GM19239 (cell line): ENCODE results near the gene MYO10.

Experiments
- DNase-seq: peaks from one replicate; pipeline ENCODE4 v3.0.0; 2011; ENCODE audit warnings: low spot score; ENCODE audit not compliant: insufficient read length
- FAIRE-seq: peaks from 2 replicates; lab custom pipeline; 2011; peaks lifted over from hg19 to GRCh38; lab: Jason Lieb, UNC

Gene MYO10

DNA sequence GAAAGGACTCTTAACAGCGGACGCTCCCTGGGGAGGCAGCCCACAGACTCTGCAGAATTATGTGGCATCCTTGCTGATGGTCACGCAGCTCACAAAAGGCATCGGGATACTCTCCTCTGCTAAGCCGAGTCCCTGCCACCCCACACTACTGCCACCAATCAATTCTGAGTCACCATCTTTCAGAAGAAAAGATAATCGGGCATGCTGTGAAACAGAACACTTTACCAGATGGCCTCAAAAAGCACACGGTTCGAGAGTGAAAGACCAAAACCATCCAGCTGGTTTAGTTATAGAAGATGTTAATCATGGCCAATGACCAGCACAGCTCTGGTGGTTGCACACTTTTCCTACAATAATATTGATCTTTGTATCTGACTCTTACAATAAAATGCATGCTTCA lies 136.3 kb downstream of the MYO10 start:
- no peak for FAIRE-seq
- DNase-seq = no peak

- no peak for FAIRE-seq
- no peak for DNase-seq
Measured at GRCh38 chr5:16797951-16798350, 138.1 kb downstream of the MYO10 start.

DNA sequence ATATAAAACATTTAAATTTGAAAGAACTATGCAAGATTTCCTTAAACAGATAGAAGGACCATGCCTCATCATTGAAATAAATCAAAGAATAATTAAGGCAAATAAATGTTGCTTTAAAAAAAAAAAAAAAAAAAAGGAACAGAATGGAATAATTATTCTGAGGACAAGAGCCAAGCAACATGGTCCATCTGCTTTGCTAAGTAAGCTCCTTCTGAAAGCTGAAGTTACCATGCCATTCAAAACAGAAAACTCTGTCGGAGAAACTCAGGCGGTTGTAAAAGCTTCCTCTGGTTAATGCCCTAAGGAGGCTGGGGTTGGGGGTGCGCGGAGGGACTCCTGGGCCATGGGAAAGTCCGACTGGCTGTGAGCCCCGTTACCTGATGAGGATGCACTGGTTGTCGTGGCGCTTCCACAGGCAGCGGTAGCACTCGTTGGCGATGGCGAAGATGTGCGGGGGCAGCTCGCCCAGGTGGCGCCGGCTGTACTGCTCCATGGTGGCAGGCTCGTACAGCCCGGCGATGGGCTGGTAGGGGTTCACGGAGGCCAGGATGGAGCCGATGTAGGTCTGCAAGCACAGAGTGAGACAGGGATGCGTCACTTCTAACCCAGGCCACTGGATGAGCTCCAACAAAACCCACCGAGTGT lies 141.7 kb downstream of the MYO10 start:
- no peak for DNase-seq

GRCh38 chr5:16792598-16793275 lies 143.4 kb downstream of the MYO10 start:
- DNase-seq = no peak

More for the DNA sequence above, 141.7 kb downstream of the MYO10 start:
- no peak for FAIRE-seq

DNA sequence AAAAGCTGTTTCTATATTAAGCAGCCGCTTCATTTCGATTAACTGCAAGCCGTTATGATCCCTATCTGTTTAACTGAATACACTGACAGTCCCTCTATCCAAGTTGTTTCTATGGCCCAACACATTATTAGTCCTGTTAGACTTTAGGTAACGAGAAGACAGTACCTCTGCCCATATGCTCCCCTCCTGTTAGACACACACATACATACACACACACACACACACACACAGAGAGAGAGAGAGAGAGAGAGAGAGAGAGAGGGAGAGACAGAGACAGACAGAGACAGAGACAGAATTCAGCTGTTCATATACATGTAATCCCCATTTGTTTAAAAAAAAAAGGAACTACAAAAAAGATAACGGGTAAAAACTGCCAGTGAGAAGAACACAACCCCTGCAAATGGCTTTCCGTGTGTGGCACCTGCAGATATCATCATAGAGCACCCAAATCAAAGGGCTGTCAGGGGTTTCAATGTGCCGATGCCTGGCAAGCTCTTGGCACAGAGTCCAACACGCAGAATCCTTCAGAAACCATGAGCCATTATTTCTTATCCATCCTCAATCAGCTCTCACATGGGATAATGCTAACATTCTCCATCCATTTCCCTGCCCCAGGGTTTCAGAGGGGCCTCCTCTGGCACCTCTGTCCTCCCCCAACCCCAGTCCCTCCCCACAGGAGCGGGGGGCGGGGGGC lies 144.0 kb downstream of the MYO10 start:
- DNase-seq = no peak
- FAIRE-seq = no peak

More at GRCh38 chr5:16792598-16793275, 143.4 kb downstream of the MYO10 start:
- FAIRE-seq = no peak

GRCh38 chr5:16791036-16791705 lies 144.9 kb downstream of the MYO10 start:
- FAIRE-seq = peak; percentile 33
- DNase-seq = peak; percentile 19

GRCh38 chr5:16788957-16789356 lies 147.1 kb downstream of the MYO10 start:
- DNase-seq = no peak
- FAIRE-seq = no peak

DNA sequence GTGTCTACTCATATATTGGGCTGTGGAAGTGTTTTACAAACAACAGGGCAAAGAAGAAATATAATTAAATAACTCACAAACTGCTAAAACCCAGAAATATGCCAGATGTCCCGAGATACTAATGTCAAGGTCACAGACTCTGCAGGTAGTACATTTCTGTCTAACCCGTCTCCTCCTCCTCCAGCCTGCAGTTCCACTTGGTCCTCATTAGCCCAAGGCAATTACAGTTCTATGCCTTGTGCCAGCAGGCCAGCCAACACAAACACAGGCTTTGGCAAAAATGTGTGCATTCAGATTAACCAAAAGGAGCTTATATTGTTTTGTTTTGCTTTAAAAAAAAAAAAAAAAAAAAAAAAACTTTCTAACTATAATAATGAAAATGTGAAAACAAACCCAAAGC lies 148.8 kb downstream of the MYO10 start:
- FAIRE-seq (no peak), DNase-seq (no peak)

DNA sequence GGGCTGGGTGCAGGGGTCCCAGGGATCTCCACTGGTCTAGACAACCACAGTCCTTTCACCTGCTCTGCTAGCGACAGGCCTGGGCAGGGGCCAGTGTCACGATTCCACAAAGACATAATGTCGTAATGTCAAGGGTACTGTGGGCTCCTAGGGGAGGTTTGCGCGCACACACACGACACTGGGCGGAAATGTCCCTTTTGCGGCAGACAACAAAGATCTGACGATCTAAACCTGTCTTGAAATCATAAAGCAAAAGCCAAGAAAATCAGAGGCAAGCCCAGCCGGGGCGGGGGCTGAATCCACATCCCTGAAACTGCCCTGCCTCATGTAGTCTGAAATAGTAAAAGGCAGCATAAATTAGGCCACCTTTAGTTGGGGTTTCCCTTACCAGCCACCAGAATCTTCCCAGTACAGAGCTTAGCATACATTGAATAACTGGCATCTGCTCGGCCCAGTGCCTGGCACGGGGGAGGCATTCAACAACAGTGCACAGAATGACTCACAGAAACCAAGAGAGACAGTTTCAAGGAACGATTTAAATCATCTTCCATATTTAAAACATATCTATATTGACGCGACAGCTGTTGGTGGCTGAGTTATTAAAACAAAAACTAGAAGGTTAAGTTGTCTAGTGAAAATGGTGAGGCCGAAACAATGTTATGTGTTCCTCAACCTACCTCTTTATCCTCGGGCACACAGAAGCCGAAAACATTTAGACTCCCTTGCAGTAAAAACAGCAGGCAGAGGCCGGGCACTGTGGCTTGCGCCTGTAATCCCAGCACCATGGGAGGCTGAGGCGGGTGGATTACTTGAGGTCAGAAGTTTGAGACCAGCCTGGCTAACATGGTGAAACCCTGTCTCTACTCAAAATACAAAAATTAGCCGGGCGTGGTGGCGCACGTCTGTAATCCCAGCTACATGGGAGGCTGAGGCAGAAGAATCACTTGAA lies 151.0 kb downstream of the MYO10 start:
- DNase-seq (peak; percentile 17), FAIRE-seq (peak; percentile 68)

- DNase-seq (no peak), FAIRE-seq (no peak)
Measured at GRCh38 chr5:16784088-16784487, 152.0 kb downstream of the MYO10 start.

GRCh38 chr5:16781828-16782626 lies 154.1 kb downstream of the MYO10 start:
- FAIRE-seq = no peak

DNA sequence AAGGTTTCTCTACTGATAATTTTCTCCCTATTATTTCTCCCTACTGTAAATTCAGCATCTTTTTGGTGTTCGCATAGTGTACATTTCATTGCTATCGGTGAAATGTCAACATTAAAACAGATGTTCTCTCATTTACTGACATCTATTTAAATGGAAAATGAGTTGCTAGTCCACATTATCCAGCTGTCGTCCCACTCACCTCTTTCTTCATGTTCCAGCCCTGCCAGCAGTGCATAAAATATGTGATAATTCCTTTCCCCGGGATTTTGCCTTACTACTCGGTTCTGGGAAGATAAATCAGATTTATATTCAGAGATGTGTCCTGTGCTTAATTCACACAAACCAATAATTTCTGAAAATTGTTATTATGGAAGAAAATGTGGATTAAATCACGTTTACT lies 155.8 kb downstream of the MYO10 start:
- DNase-seq (no peak), FAIRE-seq (no peak)

More at GRCh38 chr5:16781828-16782626, 154.1 kb downstream of the MYO10 start:
- DNase-seq = no peak

- DNase-seq (no peak), FAIRE-seq (no peak)
Measured at GRCh38 chr5:16777432-16777831, 158.7 kb downstream of the MYO10 start.

DNA sequence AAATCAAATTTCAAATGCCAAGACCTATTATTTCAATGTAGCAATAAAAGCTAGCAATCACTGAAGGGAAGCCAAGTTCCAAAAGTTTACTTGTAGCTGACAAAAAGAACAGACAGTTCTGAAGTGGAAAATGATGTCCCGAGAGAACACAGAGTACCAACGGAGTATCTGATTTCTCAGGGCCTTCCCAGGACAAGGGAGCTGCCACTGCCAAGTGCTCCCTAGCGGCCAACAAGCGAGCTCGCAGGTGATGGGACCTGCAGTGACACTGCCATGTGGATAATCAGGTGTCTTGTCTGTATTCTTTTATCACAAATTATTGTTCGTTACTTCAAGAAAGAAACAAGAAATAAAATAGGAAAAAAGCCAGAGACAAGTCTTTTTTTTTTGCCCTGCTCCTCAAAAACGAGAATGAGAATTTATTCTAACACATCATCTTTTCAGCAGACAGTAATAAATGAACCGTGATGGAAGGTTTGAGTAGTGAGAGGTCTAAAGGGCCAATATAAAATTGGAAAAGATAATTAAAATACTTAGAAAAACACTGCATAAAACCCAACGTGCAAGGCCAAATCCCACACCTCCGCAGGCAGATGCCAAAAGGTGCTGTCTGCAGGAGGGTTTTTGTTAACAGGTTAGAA lies 159.4 kb downstream of the MYO10 start:
- FAIRE-seq = no peak
- DNase-seq = no peak

DNA sequence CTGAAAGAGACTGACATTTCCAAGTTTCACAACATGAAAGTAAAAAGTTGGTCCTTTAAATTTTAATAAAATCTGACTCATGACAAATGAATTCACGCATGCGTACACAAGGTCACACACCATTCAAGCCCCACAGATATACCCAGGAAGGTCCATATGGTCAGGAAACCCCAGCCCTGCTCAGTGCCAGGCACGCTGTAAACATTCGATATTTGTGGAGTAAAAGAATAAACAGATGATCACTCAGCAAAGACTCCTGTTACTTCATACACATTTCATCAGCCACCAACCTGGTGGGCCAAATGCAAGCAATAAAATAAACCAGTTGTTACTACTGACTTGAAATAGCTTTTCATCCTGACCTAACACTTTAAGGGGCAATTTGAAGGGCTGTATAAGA lies 161.3 kb downstream of the MYO10 start:
- FAIRE-seq (no peak), DNase-seq (no peak)

DNA sequence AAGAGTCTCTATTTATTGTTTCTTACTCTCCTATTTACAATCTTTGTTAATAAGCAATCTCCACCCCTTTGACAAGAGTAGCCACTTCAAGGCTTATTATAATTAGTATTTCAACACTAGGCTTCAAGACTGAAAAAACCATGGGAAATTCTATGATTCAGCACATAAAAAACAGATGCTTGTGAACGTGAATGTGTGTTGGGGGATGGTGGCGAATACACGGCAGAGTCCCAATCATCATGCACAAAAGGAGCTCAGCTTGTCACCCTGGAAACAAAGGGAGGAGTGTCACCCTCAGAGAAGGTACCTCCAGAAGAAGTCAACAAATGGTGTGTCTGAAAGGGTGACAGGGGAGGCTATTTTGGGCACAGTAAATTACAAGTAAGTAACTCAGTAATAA lies 162.1 kb downstream of the MYO10 start:
- DNase-seq = no peak

DNA sequence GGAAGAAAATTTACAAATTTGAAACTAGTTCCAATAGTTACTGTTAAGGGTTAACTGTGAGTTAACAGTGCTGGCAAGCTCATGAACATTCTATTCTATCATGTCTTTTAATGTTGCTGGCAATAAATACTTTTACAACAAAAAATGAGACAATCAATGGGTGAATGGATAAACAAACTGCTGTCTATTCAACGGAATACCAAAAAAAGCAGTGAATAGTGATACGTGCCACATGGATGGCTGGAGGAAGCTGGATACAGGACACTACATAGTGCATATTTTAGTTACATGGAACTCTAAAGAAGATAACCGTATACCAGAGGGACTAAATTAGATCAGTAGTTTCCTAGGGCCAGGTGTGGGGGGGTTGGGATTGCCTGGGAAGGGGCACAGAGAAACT lies 163.5 kb downstream of the MYO10 start:
- FAIRE-seq (no peak), DNase-seq (no peak)

More for the DNA sequence above, 162.1 kb downstream of the MYO10 start:
- no peak for FAIRE-seq

DNA sequence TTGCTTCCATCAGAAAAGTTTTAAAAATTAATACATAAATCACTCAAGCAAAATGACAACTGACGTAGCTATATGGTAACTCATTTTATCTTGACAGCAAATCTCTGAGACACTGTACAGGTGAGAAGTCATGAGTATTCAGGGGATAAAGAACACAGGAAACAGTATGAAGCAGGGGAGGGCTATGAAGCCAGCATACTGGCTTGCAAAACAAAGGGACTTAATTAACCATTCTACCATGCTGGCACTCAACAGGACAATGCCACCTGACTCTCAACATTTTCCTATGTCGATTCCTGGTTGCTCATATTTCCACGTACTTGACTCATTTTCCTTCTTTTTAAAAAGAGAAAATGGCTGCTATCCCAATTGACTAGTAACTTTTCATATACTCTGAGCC lies 167.9 kb downstream of the MYO10 start:
- no peak for FAIRE-seq
- DNase-seq = no peak
